ENCODE measurements around the gene ATP11A.

ATP11A gene

DNA sequence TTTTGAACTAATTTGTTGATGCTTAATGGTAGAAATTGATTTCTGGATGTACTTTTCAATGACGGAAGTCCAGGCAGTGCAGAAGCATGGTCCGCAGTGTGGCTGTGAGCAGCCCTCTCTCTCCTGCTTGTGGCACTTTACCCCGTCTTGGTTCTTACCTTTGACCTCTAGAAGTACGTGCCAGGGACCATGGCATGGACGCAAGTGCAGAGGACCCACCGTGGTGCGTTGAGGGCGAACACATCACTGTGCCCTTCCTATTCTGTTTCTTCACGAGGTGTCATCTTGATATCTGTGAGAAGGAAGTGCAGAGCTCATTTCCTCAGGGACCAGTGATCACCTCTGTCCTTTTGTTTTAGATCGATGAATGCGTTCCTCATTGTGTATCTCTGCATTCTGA lies 135.2 kb downstream of the ATP11A start:
- in situ Hi-C loops (cut with MboI; ENCODE audit: low sequenced_read_pairs) = no loop called here
- Histone ChIP-seq H3K4me1 (peaks cover 4% of the 10 kb centered on the region; the same call in 1 of the 2 replicates), H3K27me3 (ENCODE audit: low read depth) (no peaks in the 10 kb centered on the region), H3K36me3 (replicated peaks) (peaks cover 20% of the 10 kb centered on the region), H3K4me3 (no peak overlapping the region), H3K9me3 (no peaks in the 10 kb centered on the region)
- DNase-seq (ENCODE audit: low spot score in 2 of 2) = no peak

DNA sequence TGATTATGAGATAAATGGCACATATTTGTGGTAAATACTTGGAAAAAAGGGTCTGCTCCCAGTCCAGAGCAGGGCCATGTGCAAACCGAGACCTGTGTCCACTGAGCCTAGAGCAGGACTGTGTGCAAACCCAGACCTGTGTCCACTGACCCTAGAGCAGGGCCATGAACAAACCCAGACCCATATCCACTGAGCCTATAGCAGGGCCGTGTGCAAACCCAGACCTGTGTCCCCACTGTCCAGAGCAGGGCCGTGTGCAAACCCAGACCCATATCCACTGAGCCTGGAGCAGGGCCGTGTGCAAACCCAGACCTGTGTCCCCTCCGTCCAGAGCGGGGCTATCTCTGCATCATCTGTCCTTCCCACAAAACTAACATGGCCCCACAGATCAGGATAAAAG lies 136.0 kb downstream of the ATP11A start:
- Histone ChIP-seq H3K27me3 (ENCODE audit: low read depth) (no peaks in the 10 kb centered on the region), H3K36me3 (replicated peaks) (peaks cover 18% of the 10 kb centered on the region), H3K9me3 (no peaks in the 10 kb centered on the region), H3K4me1 (peaks cover 4% of the 10 kb centered on the region; the same call in 1 of the 2 replicates), H3K4me3 (no peak overlapping the region)
- in situ Hi-C loops (cut with MboI; ENCODE audit: low sequenced_read_pairs) = no loop called here
- DNase-seq (ENCODE audit: low spot score in 2 of 2) = no peak

DNA sequence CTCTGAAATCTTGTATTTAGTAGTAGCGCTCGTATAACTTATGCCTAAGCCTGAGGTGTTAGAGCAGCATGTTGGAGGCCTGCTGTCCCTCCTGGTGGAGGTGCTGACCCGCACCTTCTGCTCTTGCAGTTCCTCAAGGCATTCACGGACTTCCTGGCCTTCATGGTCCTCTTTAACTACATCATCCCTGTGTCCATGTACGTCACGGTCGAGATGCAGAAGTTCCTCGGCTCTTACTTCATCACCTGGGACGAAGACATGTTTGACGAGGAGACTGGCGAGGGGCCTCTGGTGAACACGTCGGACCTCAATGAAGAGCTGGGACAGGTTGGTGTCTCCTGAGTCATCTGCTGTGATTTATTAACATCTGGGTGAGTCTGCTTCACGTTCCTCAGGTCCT lies 136.7 kb downstream of the ATP11A start:
- in situ Hi-C loops (cut with MboI; ENCODE audit: low sequenced_read_pairs) = no loop called here
- H3K27me3 ChIP-seq (ENCODE audit: low read depth) = no peaks in the 10 kb centered on the region
- peaks cover 24% of the 10 kb centered on the region for H3K36me3 ChIP-seq (replicated peaks)

DNA sequence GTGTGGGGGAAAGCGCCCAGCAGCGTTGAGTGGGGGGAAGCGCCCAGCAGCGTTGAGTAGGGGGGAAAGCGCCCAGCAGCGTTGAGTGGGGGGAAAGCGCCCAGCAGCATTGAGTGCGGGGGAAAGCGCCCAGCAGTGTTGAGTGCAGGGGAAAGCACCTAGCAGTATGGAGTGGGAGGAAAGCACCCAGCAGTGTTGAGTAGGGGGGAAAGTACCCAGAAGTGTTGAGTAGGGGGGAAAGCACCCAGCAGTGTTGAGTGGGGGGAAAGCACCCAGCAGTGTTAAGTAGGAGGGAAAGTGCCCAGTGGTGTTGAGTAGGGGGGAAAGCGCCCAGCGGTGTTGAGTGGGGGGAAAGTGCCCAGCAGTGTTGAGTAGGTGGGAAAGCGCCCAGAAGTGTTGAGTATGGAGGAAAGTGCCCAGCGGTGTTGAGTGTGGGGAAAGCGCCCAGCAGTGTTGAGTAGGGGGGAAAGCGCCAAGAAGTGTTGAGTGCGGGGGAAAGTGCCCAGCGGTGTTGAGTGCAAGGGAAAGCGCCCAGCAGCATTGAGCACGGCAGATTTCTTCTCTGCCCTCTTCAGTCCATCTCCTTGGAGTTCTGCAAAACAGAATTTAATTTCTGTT lies 138.4 kb downstream of the ATP11A start:
- DNase-seq (ENCODE audit: low spot score in 2 of 2) = no peak
- in situ Hi-C loops (cut with MboI; ENCODE audit: low sequenced_read_pairs) = no loop called here

More for the DNA sequence above, 136.7 kb downstream of the ATP11A start:
- DNase-seq (ENCODE audit: low spot score in 2 of 2) = no peak
- Histone ChIP-seq H3K4me3 (no peak overlapping the region), H3K9me3 (no peaks in the 10 kb centered on the region), H3K4me1 (peaks cover 4% of the 10 kb centered on the region; the same call in 1 of the 2 replicates)

DNA sequence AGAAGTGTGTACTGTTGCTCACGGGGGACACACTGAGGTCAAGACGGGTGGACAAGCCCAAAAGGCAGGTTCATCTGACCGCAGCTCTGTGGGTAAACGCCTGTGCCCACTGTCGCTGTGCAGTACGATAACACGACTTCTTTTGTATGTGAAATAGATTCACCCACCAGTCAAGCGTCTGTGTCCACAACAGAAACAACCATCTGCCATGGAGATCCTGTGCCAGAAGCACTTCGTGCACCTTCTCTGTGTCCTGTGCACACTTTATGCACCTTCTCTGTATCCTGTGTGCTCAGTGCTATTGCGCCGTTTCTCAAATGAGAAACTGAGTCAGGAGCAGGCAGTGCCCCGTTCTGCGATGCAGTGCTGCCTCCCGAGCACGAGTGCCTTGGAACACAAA lies 138.9 kb downstream of the ATP11A start:
- Histone ChIP-seq H3K36me3 (replicated peaks) (peaks cover 46% of the 10 kb centered on the region), H3K4me3 (no peak overlapping the region), H3K4me1 (peaks cover 4% of the 10 kb centered on the region; the same call in 1 of the 2 replicates), H3K27me3 (ENCODE audit: low read depth) (no peaks in the 10 kb centered on the region), H3K9me3 (no peaks in the 10 kb centered on the region)
- no peak for DNase-seq (ENCODE audit: low spot score in 2 of 2)
- in situ Hi-C loops (cut with MboI; ENCODE audit: low sequenced_read_pairs) = no loop called here

More for the DNA sequence above, 138.4 kb downstream of the ATP11A start:
- no peaks in the 10 kb centered on the region for H3K9me3 ChIP-seq
- H3K4me3 ChIP-seq = no peak overlapping the region
- no peaks in the 10 kb centered on the region for H3K27me3 ChIP-seq (ENCODE audit: low read depth)
- peaks cover 40% of the 10 kb centered on the region for H3K36me3 ChIP-seq (replicated peaks)
- H3K4me1 ChIP-seq = peaks cover 4% of the 10 kb centered on the region; the same call in 1 of the 2 replicates

DNA sequence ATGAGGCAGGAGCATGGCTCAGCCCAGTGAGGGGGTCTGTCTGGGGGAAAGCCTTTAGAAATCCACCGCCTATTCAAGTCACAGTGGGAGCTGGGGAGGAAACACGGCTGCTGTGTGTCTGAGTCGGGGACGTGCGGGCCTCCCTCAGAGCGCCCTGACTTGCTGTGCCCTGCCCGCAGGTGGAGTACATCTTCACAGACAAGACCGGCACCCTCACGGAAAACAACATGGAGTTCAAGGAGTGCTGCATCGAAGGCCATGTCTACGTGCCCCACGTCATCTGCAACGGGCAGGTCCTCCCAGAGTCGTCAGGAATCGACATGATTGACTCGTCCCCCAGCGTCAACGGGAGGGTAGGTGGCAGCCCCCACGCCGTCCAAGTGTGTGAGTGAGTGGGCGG lies 141.4 kb downstream of the ATP11A start:
- Histone ChIP-seq H3K4me3 (no peak overlapping the region), H3K36me3 (replicated peaks) (peaks cover 51% of the 10 kb centered on the region), H3K27me3 (ENCODE audit: low read depth) (no peaks in the 10 kb centered on the region), H3K9me3 (no peaks in the 10 kb centered on the region), H3K4me1 (peaks cover 4% of the 10 kb centered on the region; the same call in 1 of the 2 replicates)
- in situ Hi-C loops (cut with MboI; ENCODE audit: low sequenced_read_pairs) = no loop called here
- DNase-seq (ENCODE audit: low spot score in 2 of 2) = no peak

DNA sequence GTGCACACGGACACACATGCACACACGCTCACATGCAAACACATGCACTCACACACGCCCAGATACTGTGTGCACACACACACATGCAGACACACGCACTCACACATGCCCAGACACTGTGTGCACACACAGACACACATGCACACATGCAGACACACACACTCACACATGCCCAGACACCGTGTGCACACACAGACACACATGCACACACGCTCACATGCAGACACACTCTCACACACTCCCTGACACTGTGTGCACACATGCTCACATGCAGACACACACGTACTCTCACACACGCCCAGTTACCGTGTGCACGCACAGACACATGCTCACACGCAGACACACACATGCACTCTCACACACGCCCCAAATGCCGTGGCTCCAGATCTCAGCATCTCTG lies 142.0 kb downstream of the ATP11A start:
- Histone ChIP-seq H3K4me3 (no peak overlapping the region), H3K9me3 (no peaks in the 10 kb centered on the region), H3K27me3 (ENCODE audit: low read depth) (no peaks in the 10 kb centered on the region), H3K36me3 (replicated peaks) (peaks cover 46% of the 10 kb centered on the region), H3K4me1 (peaks cover 4% of the 10 kb centered on the region; the same call in 1 of the 2 replicates)
- in situ Hi-C loops (cut with MboI; ENCODE audit: low sequenced_read_pairs) = no loop called here
- DNase-seq (ENCODE audit: low spot score in 2 of 2) = no peak

DNA sequence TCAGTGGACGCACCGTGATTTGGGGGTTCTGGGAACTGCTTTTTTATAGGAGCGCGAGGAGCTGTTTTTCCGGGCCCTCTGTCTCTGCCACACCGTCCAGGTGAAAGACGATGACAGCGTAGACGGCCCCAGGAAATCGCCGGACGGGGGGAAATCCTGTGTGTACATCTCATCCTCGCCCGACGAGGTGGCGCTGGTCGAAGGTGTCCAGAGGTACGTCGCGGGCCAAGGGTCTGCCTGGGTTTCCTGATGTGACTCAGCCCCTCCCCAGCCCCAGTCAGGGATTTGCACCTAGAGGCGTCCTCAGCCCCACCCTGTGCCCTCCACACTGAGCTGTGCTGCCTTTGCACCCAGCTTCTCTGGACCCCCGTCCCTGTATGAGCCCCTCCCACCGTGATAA lies 143.0 kb downstream of the ATP11A start:
- H3K4me3 ChIP-seq = no peak overlapping the region
- peaks cover 41% of the 10 kb centered on the region for H3K36me3 ChIP-seq (replicated peaks)
- H3K27me3 ChIP-seq (ENCODE audit: low read depth) = no peaks in the 10 kb centered on the region
- in situ Hi-C loops (cut with MboI; ENCODE audit: low sequenced_read_pairs) = no loop called here
- H3K4me1 ChIP-seq = peaks cover 4% of the 10 kb centered on the region; the same call in 1 of the 2 replicates
- DNase-seq (ENCODE audit: low spot score in 2 of 2) = no peak
- no peaks in the 10 kb centered on the region for H3K9me3 ChIP-seq

DNA sequence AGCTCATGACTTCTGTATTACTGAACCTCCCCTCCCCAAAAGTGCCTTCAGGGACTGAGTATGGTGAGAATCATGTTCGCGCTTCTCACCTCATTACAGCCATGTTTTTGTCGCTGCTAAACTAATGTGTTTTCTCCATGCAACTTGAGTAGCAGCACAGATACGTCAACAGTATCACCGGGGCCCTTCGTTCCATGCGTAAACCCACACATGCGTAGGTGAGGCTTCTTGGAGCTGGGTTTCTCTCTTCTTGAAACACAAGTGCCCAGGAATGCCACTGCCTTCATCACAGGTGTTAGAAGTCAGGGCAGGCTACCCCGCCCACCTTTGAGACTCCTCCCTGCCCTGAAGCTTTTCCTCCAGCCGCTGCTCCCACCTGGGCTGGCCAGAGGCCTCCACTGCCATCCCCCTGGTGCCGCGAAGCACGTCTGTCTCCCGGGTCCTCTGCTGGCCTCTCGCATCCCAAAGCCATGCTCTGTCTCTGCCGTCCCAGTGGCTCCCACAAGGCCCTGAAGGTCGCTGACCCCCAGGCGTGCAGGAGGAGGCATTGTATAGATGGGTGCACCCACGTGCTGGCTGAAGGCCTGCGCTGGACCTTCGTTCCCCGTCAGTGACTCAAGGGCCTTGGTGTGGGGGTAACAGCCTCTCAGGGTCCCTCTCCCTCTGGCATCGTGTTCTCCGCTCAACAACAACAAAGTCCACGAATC lies 143.9 kb downstream of the ATP11A start:
- Histone ChIP-seq H3K27me3 (ENCODE audit: low read depth) (no peaks in the 10 kb centered on the region), H3K9me3 (no peaks in the 10 kb centered on the region), H3K36me3 (replicated peaks) (peaks cover 41% of the 10 kb centered on the region), H3K4me1 (peaks cover 4% of the 10 kb centered on the region; the same call in 1 of the 2 replicates), H3K4me3 (no peak overlapping the region)
- in situ Hi-C loops (cut with MboI; ENCODE audit: low sequenced_read_pairs) = no loop called here
- DNase-seq (ENCODE audit: low spot score in 2 of 2) = no peak

DNA sequence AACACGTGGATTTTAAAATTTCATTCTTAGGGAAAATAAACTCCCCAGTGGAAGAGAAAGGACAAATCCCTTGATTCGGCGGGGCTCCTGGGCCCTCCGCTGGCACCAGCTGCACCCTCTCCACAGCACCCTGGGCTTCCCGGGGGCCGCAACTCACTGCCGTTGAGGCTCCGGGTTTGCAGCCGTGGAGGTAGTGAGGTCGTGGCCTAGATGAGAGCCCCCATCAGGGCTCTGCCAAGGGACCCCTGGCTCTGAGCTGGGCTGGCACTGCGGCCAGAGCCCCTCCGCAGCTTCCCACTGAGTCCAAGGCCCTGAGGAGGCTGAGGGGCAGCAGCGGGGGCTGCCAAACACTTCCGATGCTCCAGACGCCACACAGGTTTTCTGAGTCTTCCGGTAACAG lies 145.5 kb downstream of the ATP11A start:
- DNase-seq (ENCODE audit: low spot score in 2 of 2) = no peak
- in situ Hi-C loops (cut with MboI; ENCODE audit: low sequenced_read_pairs) = no loop called here
- Histone ChIP-seq H3K36me3 (replicated peaks) (peaks cover 44% of the 10 kb centered on the region), H3K27me3 (ENCODE audit: low read depth) (no peaks in the 10 kb centered on the region), H3K9me3 (no peaks in the 10 kb centered on the region), H3K4me3 (no peak overlapping the region), H3K4me1 (no peaks in the 10 kb centered on the region)

DNA sequence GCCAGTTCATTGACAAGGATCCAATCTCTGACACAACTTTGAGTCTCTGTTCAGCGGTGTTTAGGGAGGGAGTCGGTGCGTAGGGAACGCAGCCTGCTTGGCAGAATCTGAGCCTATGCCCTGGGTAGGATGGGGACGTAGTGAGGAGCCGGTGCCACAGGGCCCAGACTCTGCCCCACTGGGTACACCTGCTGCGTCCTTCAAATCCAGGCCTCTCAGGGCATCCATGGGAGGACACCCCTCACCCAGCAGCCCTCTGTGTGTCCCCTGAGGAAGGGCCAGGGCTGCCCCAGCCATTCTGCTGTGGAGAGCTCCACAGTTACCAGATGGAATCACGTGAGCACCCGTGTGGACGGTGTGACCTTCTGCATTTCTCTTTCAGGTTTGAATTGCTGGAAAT lies 146.0 kb downstream of the ATP11A start:
- in situ Hi-C loops (cut with MboI; ENCODE audit: low sequenced_read_pairs) = no loop called here
- no peak overlapping the region for H3K4me3 ChIP-seq
- no peaks in the 10 kb centered on the region for H3K27me3 ChIP-seq (ENCODE audit: low read depth)
- no peak for DNase-seq (ENCODE audit: low spot score in 2 of 2)
- peaks cover 44% of the 10 kb centered on the region for H3K36me3 ChIP-seq (replicated peaks)
- no peaks in the 10 kb centered on the region for H3K4me1 ChIP-seq
- H3K9me3 ChIP-seq = no peaks in the 10 kb centered on the region

DNA sequence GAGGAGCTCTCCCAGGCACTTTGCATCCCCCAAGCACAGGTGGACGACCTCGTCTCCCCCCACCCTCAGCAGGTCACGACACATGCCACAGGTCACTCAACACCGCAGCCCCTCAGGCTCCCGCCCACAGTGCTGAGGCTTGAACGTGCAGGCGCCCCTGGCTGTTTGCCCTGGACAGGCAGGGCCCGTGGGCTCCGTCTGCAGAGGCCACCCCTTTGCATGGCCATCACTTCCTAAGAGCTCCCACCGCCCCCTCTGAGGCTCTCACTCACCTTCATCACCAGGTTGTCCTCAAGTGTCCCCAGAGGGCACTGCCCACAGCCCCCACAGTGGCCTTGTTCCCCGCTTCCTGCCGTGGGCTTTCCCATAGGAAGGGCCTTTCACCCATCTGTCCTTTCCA lies 147.1 kb downstream of the ATP11A start:
- DNase-seq (ENCODE audit: low spot score in 2 of 2) = no peak
- in situ Hi-C loops (cut with MboI; ENCODE audit: low sequenced_read_pairs) = no loop called here
- Histone ChIP-seq H3K27me3 (ENCODE audit: low read depth) (no peaks in the 10 kb centered on the region), H3K36me3 (replicated peaks) (peaks cover 35% of the 10 kb centered on the region), H3K4me3 (no peak overlapping the region), H3K4me1 (no peaks in the 10 kb centered on the region), H3K9me3 (no peaks in the 10 kb centered on the region)

DNA sequence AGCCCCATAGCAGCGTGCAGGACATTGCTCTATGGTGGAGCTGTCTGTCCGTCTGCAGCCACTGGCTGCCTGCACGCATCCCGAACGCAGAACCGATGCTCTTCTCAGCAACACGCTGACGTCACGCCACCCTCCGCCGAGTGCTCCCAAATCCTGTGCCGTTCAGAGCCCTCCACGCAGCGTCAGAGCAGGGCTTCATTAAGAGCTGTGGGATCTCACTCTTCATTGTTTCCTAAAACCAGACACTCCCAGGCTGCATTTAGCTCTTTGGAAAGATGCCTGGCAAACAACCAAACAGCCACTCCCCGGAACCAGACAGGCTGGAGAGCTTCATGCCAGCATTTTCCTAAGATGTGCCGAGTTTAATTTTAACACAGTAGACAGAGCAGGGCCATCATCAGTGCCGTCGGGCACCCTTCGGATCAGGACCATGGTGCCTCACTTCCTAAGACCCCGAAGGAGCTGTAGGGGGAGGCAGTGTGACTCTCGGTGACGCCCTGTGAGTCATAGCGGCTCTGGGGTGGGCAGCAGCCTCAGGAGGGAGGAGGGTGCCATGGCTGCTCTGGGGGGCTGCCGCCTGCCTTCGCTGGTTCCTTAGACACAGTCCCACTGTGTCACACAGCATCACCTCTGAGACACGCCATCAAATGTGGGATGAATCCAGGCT lies 147.7 kb downstream of the ATP11A start:
- no peaks in the 10 kb centered on the region for H3K9me3 ChIP-seq
- H3K36me3 ChIP-seq (replicated peaks) = peaks cover 32% of the 10 kb centered on the region
- no peaks in the 10 kb centered on the region for H3K4me1 ChIP-seq
- no peak for DNase-seq (ENCODE audit: low spot score in 2 of 2)
- no peak overlapping the region for H3K4me3 ChIP-seq
- in situ Hi-C loops (cut with MboI; ENCODE audit: low sequenced_read_pairs) = no loop called here
- no peaks in the 10 kb centered on the region for H3K27me3 ChIP-seq (ENCODE audit: low read depth)
